GM12872 (cell line): Measurements from ENCODE around the gene COL5A1.

Source experiments
- CTCF ChIP-seq: IDR thresholded peaks from 3 replicates; pipeline ENCODE4 v1.5.1; 2011; ENCODE audit warnings: low read depth, mild to moderate bottlenecking, low read length, moderate library complexity; ENCODE audit not compliant: insufficient read depth

The COL5A1 gene

GRCh38 chr9:134663753-134664415 is 22.3 kb downstream of the COL5A1 start:
- no peak for TF ChIP-seq CTCF

- no peak for TF ChIP-seq CTCF
Observed at GRCh38 chr9:134664446-134664845, 22.8 kb downstream of the COL5A1 start.

- TF ChIP-seq CTCF = no peak
Observed at GRCh38 chr9:134666208-134666607, 24.6 kb downstream of the COL5A1 start.

- no peak for TF ChIP-seq CTCF
Observed at GRCh38 chr9:134666831-134667230, 25.2 kb downstream of the COL5A1 start.

GRCh38 chr9:134669399-134669955 is 27.9 kb downstream of the COL5A1 start:
- no peak for TF ChIP-seq CTCF

GRCh38 chr9:134670042-134670525 is 28.5 kb downstream of the COL5A1 start:
- TF ChIP-seq CTCF = no peak

GRCh38 chr9:134670851-134671281 is 29.3 kb downstream of the COL5A1 start:
- no peak for TF ChIP-seq CTCF
